ENCODE results near the gene GAL3ST3. TPM values are rescaled to one million over a fixed set of nuclear protein-coding genes. Genes with fewer than 3 reads are reported as not detected.

Gene GAL3ST3, protein sequence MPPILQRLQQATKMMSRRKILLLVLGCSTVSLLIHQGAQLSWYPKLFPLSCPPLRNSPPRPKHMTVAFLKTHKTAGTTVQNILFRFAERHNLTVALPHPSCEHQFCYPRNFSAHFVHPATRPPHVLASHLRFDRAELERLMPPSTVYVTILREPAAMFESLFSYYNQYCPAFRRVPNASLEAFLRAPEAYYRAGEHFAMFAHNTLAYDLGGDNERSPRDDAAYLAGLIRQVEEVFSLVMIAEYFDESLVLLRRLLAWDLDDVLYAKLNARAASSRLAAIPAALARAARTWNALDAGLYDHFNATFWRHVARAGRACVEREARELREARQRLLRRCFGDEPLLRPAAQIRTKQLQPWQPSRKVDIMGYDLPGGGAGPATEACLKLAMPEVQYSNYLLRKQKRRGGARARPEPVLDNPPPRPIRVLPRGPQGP
- total RNA-seq, result not detected

DNA sequence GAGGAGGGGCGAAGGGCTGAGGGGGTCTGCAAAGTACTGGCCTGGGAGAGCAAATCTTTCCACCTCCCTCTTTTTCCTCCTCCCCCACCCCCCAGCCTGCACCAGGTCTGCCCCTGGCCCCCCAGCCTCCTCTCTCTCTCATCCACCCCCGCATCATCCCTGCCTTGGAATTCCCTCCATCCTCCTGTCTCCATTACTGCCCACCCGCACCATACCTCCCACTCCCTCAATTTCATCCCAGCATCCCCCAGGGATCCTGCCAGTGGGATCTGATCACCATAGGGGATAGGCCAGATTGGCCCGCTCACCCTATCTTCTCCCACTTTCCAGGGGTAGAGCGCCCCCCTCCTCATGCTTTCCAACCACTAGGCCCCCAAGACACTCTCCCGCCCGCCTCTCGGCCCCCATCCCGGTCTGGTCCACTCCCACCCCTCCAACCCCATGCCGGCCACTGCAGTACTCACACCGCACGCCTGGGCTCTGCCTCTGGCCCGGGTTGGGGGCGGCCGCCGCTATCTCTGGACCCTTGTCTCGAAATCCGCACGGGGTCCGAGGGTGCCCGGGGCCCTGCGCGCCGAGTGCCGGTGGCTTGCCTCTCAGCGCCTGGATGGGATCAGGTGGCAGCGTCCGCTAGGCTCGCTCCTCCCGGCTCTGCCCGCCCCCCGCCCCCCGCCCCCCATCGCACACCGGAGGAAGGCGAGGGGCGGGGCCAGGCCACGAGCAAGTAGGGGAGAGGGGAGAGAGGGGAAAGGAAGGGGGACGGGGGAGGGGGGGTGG is at the start of gene GAL3ST3:
Gene GAL3ST3 (minus strand): TSS at position 615 of the 777 bp plus-strand sequence. CDS start 3,746 bp downstream, outside the sequence.

DNA sequence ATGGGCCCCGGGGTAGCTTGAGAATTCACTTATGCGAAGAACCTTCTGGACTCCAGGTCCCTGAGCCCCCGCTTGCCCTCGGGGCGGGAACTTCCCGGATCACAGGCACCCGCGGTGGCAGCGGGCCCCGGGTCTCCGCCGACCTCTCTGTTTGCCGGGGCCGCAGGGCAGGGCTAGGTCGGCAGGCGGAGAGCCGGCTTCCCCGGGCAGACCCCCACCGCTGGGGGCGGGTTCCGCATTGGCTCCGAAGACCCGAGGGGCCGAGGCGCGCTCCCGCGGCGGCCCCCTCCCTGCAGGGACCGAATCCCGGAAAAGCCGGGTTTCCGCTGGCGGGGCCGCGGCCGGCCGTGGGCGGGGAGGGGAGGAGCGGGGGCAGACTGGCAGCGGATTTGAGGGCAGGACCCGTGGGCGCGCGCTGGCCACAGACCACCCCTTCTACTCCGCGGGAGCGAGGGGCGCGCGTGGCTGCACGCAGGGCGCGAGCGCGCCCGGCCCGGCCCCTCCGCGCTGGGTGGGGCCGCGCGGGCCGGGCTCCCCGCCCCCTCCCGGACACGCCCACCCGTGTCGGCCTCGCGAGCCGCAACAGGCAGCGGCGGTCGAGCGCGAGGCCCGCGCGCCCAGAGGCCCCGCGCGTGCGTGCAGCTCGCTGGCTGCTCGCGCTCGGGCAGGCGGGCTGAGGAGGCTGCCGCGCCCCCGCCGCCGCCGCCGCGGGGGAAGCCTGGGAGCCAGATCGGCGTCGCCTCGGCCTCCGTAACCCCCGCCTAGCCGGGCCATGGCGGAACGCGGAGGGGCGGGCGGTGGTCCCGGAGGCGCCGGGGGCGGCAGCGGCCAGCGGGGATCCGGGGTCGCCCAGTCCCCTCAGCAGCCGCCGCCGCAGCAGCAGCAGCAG is 21.0 kb upstream of the GAL3ST3 start, which contains the start of gene PACS1:
Gene PACS1 (plus strand): TSS at position 558 of the 889 bp plus-strand sequence. CDS start 215 bp downstream, at position 773.

DNA sequence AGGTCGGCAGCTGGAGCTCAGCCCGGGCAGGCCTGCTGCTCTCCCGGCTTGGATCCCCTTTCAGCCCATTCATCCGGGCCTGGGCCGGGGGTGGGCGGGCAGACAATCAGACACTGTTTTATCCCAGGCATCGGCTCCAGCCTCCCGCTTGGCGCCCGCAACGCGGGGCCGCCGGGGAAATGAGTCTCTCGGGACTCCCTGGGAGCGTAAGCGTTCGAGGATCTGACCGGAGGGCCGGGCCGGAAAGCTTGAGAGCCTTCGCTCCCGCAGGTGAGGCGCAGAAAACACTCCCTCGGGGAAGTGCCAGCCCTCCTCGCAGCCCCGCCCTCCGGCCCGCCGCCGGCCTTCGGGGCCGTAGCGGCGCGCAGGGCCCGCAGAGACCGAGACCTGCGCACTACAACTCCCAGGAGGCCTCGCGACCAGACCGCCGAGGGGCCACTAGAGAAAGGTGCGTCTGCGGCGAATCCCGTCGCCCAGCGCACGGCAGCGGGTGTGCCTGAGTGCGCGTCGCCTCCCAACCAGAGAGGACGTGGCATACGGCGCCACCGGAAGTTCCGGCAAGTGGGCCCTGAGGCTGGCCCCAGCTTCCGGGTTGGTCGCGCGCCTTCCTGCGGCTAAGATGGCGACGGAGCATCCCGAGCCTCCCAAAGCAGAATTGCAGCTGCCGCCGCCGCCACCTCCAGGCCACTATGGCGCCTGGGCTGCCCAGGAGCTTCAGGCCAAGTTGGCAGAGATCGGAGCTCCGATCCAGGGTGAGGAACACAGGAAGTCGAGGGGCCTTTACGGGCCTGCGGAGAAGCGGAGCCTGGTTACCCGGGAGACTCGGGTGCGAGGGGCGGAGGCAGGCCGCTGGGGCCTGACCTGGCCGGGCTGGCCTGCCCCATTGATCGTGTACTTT is 3.1 kb upstream of the GAL3ST3 start, which contains the start of gene SF3B2:
Gene SF3B2 (plus strand): TSS at position 599 of the 898 bp plus-strand sequence. CDS start 21 bp downstream, at position 620.

DNA sequence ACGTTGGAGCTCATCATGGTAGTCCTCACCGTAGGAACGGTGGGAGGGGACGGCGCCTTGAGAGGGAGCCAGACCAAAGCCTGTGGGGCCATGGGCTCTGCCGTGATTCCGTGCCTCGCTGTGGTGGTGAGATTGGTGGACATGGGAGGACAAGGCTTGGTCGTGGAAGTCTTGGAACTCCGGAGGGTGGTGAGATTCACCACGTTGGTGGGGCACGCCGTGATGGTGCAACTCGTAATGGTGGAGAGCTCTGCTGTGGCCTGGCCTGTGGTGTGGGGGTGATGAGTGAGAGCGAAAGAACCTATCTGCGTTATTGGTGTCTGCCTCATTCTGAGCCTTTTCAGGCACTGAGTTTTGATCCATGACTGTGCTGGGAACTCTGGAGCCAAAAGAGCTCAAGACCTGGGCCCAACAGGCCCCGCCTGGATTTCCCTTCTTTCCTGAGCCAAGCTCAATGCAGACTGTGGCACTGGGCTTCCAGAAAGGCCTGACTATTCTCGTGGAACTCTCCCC is 22.9 kb downstream of the GAL3ST3 start, which contains the start of gene CATSPER1:
Gene CATSPER1 (minus strand): TSS at position 463 of the 513 bp plus-strand sequence. CDS start 100 bp downstream, at position 363.

DNA sequence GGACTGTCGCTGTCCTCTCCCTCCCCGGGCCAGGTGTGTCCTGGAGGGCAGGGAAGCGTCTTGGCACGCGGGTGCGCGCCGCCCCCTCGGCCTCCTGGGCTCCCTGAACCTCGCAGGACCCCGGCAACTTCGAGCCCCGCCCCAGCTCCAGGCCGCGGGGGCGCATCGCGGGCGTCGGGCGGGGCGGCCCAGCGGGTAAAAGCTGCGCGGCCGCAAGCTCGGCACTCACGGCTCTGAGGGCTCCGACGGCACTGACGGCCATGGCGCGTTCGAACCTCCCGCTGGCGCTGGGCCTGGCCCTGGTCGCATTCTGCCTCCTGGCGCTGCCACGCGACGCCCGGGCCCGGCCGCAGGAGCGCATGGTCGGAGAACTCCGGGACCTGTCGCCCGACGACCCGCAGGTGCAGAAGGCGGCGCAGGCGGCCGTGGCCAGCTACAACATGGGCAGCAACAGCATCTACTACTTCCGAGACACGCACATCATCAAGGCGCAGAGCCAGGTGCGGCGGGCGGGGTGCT is 37.1 kb downstream of the GAL3ST3 start, which contains the start of gene CST6:
Gene CST6 (plus strand): TSS at position 224 of the 519 bp plus-strand sequence. CDS start 37 bp downstream, at position 261.

DNA sequence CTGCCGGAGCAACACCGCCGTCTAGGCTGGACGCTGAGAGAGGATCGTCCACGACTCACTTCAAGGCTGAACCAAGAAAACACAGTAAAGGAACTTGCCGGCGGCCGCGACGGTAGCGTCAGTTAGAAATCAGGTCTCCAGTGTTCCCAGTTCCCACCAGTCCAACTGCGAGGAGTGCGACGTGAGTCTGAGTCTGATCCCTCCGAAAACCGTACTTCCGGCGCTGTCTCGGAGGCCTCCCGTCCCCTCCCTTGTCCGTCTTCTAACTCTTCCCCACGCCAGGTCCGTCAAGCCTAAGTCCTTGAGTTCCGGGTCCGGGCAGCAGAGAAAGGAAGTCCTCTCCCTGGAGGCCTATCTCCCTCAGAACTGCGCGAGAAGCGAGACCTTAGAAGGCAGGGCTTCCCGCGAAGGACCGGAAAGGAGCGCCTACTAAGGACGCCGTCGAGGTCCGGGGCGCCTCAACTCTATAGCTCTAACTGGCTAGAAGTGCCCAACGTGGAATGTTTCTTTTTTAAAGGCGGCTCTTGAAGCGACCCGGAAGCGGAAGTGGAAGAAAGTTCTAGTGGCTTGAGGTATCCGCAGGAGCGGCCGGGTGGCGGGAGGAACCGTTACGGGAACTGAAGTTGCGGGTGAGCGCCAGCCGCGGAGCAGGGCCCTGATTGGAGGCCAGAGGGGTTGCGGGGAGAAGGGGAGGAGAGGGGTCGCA is 46.9 kb downstream of the GAL3ST3 start, which contains the start of the genes BANF1 and EIF1AD:
Gene BANF1 (plus strand): TSS at position 562 of the 706 bp plus-strand sequence. CDS start 748 bp downstream, outside the sequence.
Gene EIF1AD (minus strand): TSS at position 216 of the 706 bp plus-strand sequence. CDS start 1,768 bp downstream, outside the sequence.

Other genes starting within 250 kb of the GAL3ST3 start
- 1 to 10 TPM; 1.5 to 2.2 TPM for gene SNX32, start 215.2 kb downstream of the GAL3ST3 start, total RNA-seq
- 1,000 to 10,000 TPM; 1,544 to 1,547 TPM for gene CFL1, start 191.0 kb downstream of the GAL3ST3 start, total RNA-seq
- gene MUS81, start 188.7 kb downstream of the GAL3ST3 start, total RNA-seq, result 10 to 100 TPM; 78.8 to 92.6 TPM
- 10 to 100 TPM; 10.5 to 12.1 TPM for gene EFEMP2, start 176.4 kb downstream of the GAL3ST3 start, total RNA-seq
- 10 to 100 TPM; 47.0 to 47.2 TPM for gene CTSW, start 169.3 kb downstream of the GAL3ST3 start, total RNA-seq
- gene FIBP, start 160.7 kb downstream of the GAL3ST3 start, total RNA-seq, result 10 to 100 TPM; 63.8 to 64.3 TPM
- 10 to 100 TPM; 44.8 to 46.0 TPM for gene CCDC85B, start 158.5 kb downstream of the GAL3ST3 start, total RNA-seq
- gene FOSL1, start 148.8 kb downstream of the GAL3ST3 start, total RNA-seq, result 1 to 10 TPM; 1.8 to 2.0 TPM
- 10 to 100 TPM; 34.5 to 34.6 TPM for gene C11orf68, start 130.1 kb downstream of the GAL3ST3 start, total RNA-seq
- 100 to 1,000 TPM; 165 to 171 TPM for gene DRAP1, start 129.7 kb downstream of the GAL3ST3 start, total RNA-seq
- gene TSGA10IP, start 103.7 kb downstream of the GAL3ST3 start, total RNA-seq, result not detected
- 10 to 100 TPM; 68.4 to 73.2 TPM for gene SART1, start 87.4 kb downstream of the GAL3ST3 start, total RNA-seq
- gene EIF1AD, start 47.0 kb downstream of the GAL3ST3 start, total RNA-seq, result 10 to 100 TPM; 37.8 to 41.8 TPM
- gene BANF1, start 46.7 kb downstream of the GAL3ST3 start, total RNA-seq, result 100 to 1,000 TPM; 186 to 197 TPM
- gene CST6, start 37.2 kb downstream of the GAL3ST3 start, total RNA-seq, result not detected
- not detected for gene CATSPER1, start 22.7 kb downstream of the GAL3ST3 start, total RNA-seq
- gene SF3B2, start 3.2 kb upstream of the GAL3ST3 start, total RNA-seq, result 100 to 1,000 TPM; 202 to 203 TPM
- 100 to 1,000 TPM; 109 to 119 TPM for gene PACS1, start 21.1 kb upstream of the GAL3ST3 start, total RNA-seq
- gene KLC2, start 208.5 kb upstream of the GAL3ST3 start, total RNA-seq, result 10 to 100 TPM; 30.9 to 39.3 TPM
- 100 to 1,000 TPM; 124 TPM for gene RAB1B, start 219.5 kb upstream of the GAL3ST3 start, total RNA-seq
- 1 to 10 TPM; 2.6 TPM for gene CNIH2, start 229.0 kb upstream of the GAL3ST3 start, total RNA-seq
- 10 to 100 TPM; 42.0 to 45.3 TPM for gene YIF1A, start 240.0 kb upstream of the GAL3ST3 start, total RNA-seq
- gene TMEM151A, start 242.7 kb upstream of the GAL3ST3 start, total RNA-seq, result not detected